ENCODE data around the gene SCML2.
"Not testable (repeated sequence)": the region's sequence is repeated elsewhere in the genome, so short reads cannot be mapped to it uniquely, and the experiment has no call there.

Gene SCML2

GRCh38 chrX:18271725-18272124 lies 82.8 kb downstream of the SCML2 start:
- TF ChIP-seq ZFX (IDR thresholded peaks at IDR 0.05; ENCODE audit: borderline replicate concordance): no peak
- no peak for TF ChIP-seq CTCF (IDR thresholded peaks at IDR 0.05)
- no peak overlapping the region for H3K27ac ChIP-seq

GRCh38 chrX:18271309-18271708 lies 83.2 kb downstream of the SCML2 start:
- TF ChIP-seq ZFX (IDR thresholded peaks at IDR 0.05; ENCODE audit: borderline replicate concordance) (no peak), CTCF (IDR thresholded peaks at IDR 0.05) (no peak)
- no peak overlapping the region for H3K27ac ChIP-seq

GRCh38 chrX:18255059-18255458 lies 99.4 kb downstream of the SCML2 start:
- H3K27ac ChIP-seq: no peak overlapping the region
- TF ChIP-seq CTCF (IDR thresholded peaks at IDR 0.05) (no peak), ZFX (IDR thresholded peaks at IDR 0.05; ENCODE audit: borderline replicate concordance) (no peak)

- no peak for TF ChIP-seq CTCF (IDR thresholded peaks at IDR 0.05)
- no peak for TF ChIP-seq ZFX (IDR thresholded peaks at IDR 0.05; ENCODE audit: borderline replicate concordance)
- no peak overlapping the region for H3K27ac ChIP-seq
Observed at GRCh38 chrX:18252644-18253359, 101.7 kb downstream of the SCML2 start.

- H3K27ac ChIP-seq: not testable (repeated sequence)
Observed at GRCh38 chrX:18229646-18230045, 124.8 kb downstream of the SCML2 start.

- H3K27ac ChIP-seq: no peak overlapping the region
- TF ChIP-seq CTCF (IDR thresholded peaks at IDR 0.05): no peak
Observed at GRCh38 chrX:18228069-18228468, 126.4 kb downstream of the SCML2 start.

GRCh38 chrX:18227458-18227857 lies 127.0 kb downstream of the SCML2 start:
- TF ChIP-seq CTCF (IDR thresholded peaks at IDR 0.05) (no peak), ZFX (IDR thresholded peaks at IDR 0.05; ENCODE audit: borderline replicate concordance) (no peak)
- H3K27ac ChIP-seq: no peak overlapping the region

GRCh38 chrX:18220786-18221185 lies 133.7 kb downstream of the SCML2 start, which contains the start of gene BEND2:
Gene BEND2, minus strand, starts transcription at chrX:18220886. Its CDS starts 136 bp downstream, at chrX:18220750.
- no peak within 1 kb of the TSS for H3K27ac ChIP-seq
- TF ChIP-seq CTCF (IDR thresholded peaks at IDR 0.05) (no peak), ZFX (IDR thresholded peaks at IDR 0.05; ENCODE audit: borderline replicate concordance) (no peak)
